K562 (cell line): ENCODE data around the gene SORBS2. TPM values are rescaled to one million over a fixed set of nuclear protein-coding genes. Genes with fewer than 3 reads are reported as not detected.

Source experiments
- ATAC-seq: fragments of 200-7000 bp; cut with Tn5 transposase; 3 replicates; pipeline ENCODE4 v1.9.1; 2020; ENCODE audit warnings: moderate library complexity
- BruUV-seq: library from RNA; stranded (reverse); fragments of 400-500 nt; replicated peaks from 2 replicates; lab custom pipeline; 2021; lab: Mats Ljungman, UMichigan
- CTCF ChIA-PET: fragments of 300-600 bp; formaldehyde crosslinking; extraction: SDS; loops from one replicate; lab custom pipeline; 2021; ENCODE audit warnings: low intra/inter-chr PET ratio; lab: Yijun Ruan, JAX
- POLR2A ChIA-PET: fragments of 300-600, 350-650 bp; sonication (Branson Sonifier 250); formaldehyde crosslinking; extraction: SDS; loops from one replicate; lab custom pipeline; 2021; ENCODE audit warnings: antibody characterized with exemption, inconsistent platforms; lab: Yijun Ruan, JAX
- DNase-seq, 4 experiments: peaks; one replicate each; pipeline versions ENCODE4 v3.0.0 to v3.0.0-alpha.2; 2011 to 2018; ENCODE audit warnings: low spot score in 3 of 4, mixed read lengths in 3 of 4; ENCODE audit errors: extremely low read depth in 1 of 4
- FAIRE-seq: peaks from 2 replicates; lab custom pipeline; 2011; peaks lifted over from hg19 to GRCh38; lab: Jason Lieb, UNC
- H2AFZ ChIP-seq: 2 replicates; pipeline ENCODE4 v1.6.0; 2011; ENCODE audit warnings: low read depth, low read length, control low read depth, inconsistent platforms
- H3K27ac ChIP-seq: fragments of 200-600 bp; 3 replicates; pipeline ENCODE4 v1.8.0; 2011; ENCODE audit warnings: low read depth, mild to moderate bottlenecking, control low read depth, inconsistent platforms, low read length, moderate library complexity, mixed read lengths; ENCODE audit errors: extremely low read depth
- H3K27me3 ChIP-seq, 2 experiments: fragments of 300-600 bp in 1 of 2; 2 replicates in 1 of 2; 3 replicates in 1 of 2; pipeline versions ENCODE4 v1.6.0 to v1.8.0; 2011; ENCODE audit warnings: inconsistent platforms in 2 of 2, low read length in 2 of 2, mild to moderate bottlenecking in 1 of 2, mixed read lengths in 1 of 2, moderate library complexity in 1 of 2; ENCODE audit not compliant: control insufficient read depth in 2 of 2, insufficient read depth in 2 of 2
- H3K36me3 ChIP-seq: fragments of 300-600 bp; 3 replicates; pipeline ENCODE4 v1.8.0; 2011; ENCODE audit warnings: mild to moderate bottlenecking, low read length, inconsistent platforms; ENCODE audit not compliant: control insufficient read depth, insufficient read depth
- H3K4me1 ChIP-seq, 2 experiments: fragments of 200-600 bp in 1 of 2; replicated peaks in 1 of 2; 2 replicates in 1 of 2; 3 replicates in 1 of 2; pipeline versions ENCODE4 v1.5.1 to v1.8.0; 2011; ENCODE audit warnings: inconsistent platforms in 2 of 2, low read length in 2 of 2, mild to moderate bottlenecking in 1 of 2, mixed read lengths in 1 of 2, moderate library complexity in 1 of 2; ENCODE audit not compliant: control insufficient read depth in 2 of 2, insufficient read depth in 2 of 2
- H3K4me2 ChIP-seq: 2 replicates; pipeline ENCODE4 v1.6.1; 2011; ENCODE audit warnings: low read length, control low read depth, inconsistent platforms, mixed read lengths; ENCODE audit not compliant: insufficient read depth
- H3K4me3 ChIP-seq: fragments of 200-600 bp; sonication (generic), shearing (Covaris generic); 2 replicates; pipeline ENCODE4 v1.5.1; 2016; ENCODE audit warnings: control low read depth, inconsistent platforms
- H3K79me2 ChIP-seq: fragments of 200-600 bp; 3 replicates; pipeline ENCODE4 v1.8.0; 2011; ENCODE audit warnings: low read length, inconsistent platforms; ENCODE audit not compliant: control insufficient read depth, insufficient read depth
- H3K9ac ChIP-seq, 2 experiments: 2 replicates each; pipeline versions ENCODE4 v1.6.0 to v1.6.1; 2011; ENCODE audit warnings: low read depth in 2 of 2, low read length in 2 of 2, control low read depth in 1 of 2, inconsistent platforms in 1 of 2, mild to moderate bottlenecking in 1 of 2, mixed read lengths in 1 of 2; ENCODE audit not compliant: insufficient read depth in 1 of 2
- H3K9me1 ChIP-seq: one replicate; pipeline ENCODE4 v1.6.0; 2011; ENCODE audit warnings: inconsistent platforms, mild to moderate bottlenecking, low read length, moderate library complexity; ENCODE audit not compliant: control insufficient read depth, insufficient read depth
- H3K9me3 ChIP-seq: replicated peaks from 2 replicates; pipeline ENCODE4 v1.5.1; 2011; ENCODE audit warnings: low read depth, low read length, inconsistent platforms; ENCODE audit not compliant: control insufficient read depth, insufficient read depth
- H4K20me1 ChIP-seq: replicated peaks from 2 replicates; pipeline ENCODE4 v1.6.1; 2011; ENCODE audit warnings: low read length, inconsistent platforms, mixed read lengths; ENCODE audit not compliant: control insufficient read depth, insufficient read depth
- CBX1 ChIP-seq: sonication (generic); IDR thresholded peaks from 2 replicates; pipeline ENCODE4 v1.6.1; 2016; ENCODE audit warnings: antibody characterized with exemption, low read depth, mild to moderate bottlenecking
- FOXJ3 ChIP-seq: sonication (generic); formaldehyde crosslinking; IDR thresholded peaks from 2 replicates; pipeline ENCODE4 v1.4.0; 2020; ENCODE audit warnings: mild to moderate bottlenecking, missing genetic modification reagents
- HDGF ChIP-seq: fragments of 450-650 bp; IDR thresholded peaks from 2 replicates; pipeline ENCODE4 v1.6.1; 2016
- KHSRP ChIP-seq: fragments of 450-650 bp; IDR thresholded peaks from 2 replicates; pipeline ENCODE4 v1.6.1; 2017
- MTA1 ChIP-seq: fragments of 450-650 bp; IDR thresholded peaks from 2 replicates; pipeline ENCODE4 v1.6.1; 2017; ENCODE audit warnings: borderline replicate concordance
- NBN ChIP-seq: fragments of 450-650 bp; IDR thresholded peaks from 2 replicates; pipeline ENCODE4 v1.6.1; 2016; ENCODE audit warnings: low read depth, mild to moderate bottlenecking
- RBM22 ChIP-seq: fragments of 200-400 bp; formaldehyde crosslinking; IDR thresholded peaks from 2 replicates; pipeline ENCODE4 v1.6.1; 2018; ENCODE audit warnings: low read length, low read depth; ENCODE audit not compliant: poor library complexity, severe bottlenecking
- SUPT5H ChIP-seq: fragments of 450-650 bp; IDR thresholded peaks from 2 replicates; pipeline ENCODE4 v1.6.1; 2016
- TAF9B ChIP-seq: fragments of 450-650 bp; IDR thresholded peaks from 2 replicates; pipeline ENCODE4 v1.6.1; 2018; ENCODE audit warnings: mild to moderate bottlenecking; ENCODE audit not compliant: partially characterized antibody
- ZNF263 ChIP-seq: sonication (generic); formaldehyde crosslinking; IDR thresholded peaks from 2 replicates; pipeline ENCODE4 v1.8.0; 2022; ENCODE audit warnings: mild to moderate bottlenecking, missing genetic modification reagents, borderline replicate concordance
- WGBS: fragments of 100-300 bp; shearing (Covaris generic); methylation state at CpG from one replicate; pipeline ENCODE4 v1.1.6; 2016; ENCODE audit warnings: low coverage, mixed read lengths; ENCODE audit not compliant: insufficient coverage; ENCODE audit errors: missing lambda C conversion rate; 5-methylcytosine and 5-hydroxymethylcytosine counted together
- in situ Hi-C: fragments of 300-500 bp; cut with MboI; formaldehyde crosslinking; loops from 4 replicates; pipeline ENCODE4 v1.15.0; 2018; ENCODE audit warnings: inconsistent platforms, mixed read lengths
- intact Hi-C: fragments of 100-400 bp; cut with micrococcal nuclease; formaldehyde crosslinking; loops from 2 replicates; pipeline ENCODE4 v1.14.2; 2022
- polyA plus RNA-seq, 8 experiments: library from polyadenylated mRNA; depleted of rRNA in 4 of 8; stranded (reverse) in 5 of 8; unstranded in 3 of 8; fragments of >200 nt; fragmentation: Nextera tagmentation in 2 of 8; fragmentation: Illumina TruSeq in 1 of 8; extraction: Ambion mirVana in 2 of 8; extraction: Trizol in 1 of 8; gene quantifications; 2 replicates each; pipeline versions ENCODE4 v1.2.1 to v1.2.3, GENCODE V29; 2011 to 2014; ENCODE audit warnings: inconsistent platforms in 1 of 8, missing spikeins in 1 of 8
- total RNA-seq, 7 experiments: library from RNA; depleted of rRNA in 6 of 7; stranded (reverse); fragments of >200 nt in 6 of 7; fragmentation: Illumina TruSeq in 2 of 7; extraction: Trizol in 2 of 7; gene quantifications; 2 replicates each; pipeline versions ENCODE4 v1.2.1 to v1.2.3, GENCODE V29; 2011 to 2021; ENCODE audit warnings: low replicate concordance in 1 of 7
- TF ChIP-seq, protein P1 (sequence below): fragments of 250-450 bp; sonication (Bioruptor Pico); IDR thresholded peaks from 2 replicates; pipeline ENCODE4 v1.6.1; 2021; ENCODE audit warnings: mild to moderate bottlenecking
- TF ChIP-seq, protein P2 (sequence below): sonication (generic); formaldehyde crosslinking; IDR thresholded peaks from 2 replicates; pipeline ENCODE4 v1.9.0; 2022; ENCODE audit warnings: mild to moderate bottlenecking, missing genetic modification reagents

The SORBS2 gene
- total and polyA plus RNA-seq, 9 of the 15 experiments (the other 6 are each of a cell fraction or from before 2014, with no cell fraction given) = 0.29 TPM; not detected in 8

DNA sequence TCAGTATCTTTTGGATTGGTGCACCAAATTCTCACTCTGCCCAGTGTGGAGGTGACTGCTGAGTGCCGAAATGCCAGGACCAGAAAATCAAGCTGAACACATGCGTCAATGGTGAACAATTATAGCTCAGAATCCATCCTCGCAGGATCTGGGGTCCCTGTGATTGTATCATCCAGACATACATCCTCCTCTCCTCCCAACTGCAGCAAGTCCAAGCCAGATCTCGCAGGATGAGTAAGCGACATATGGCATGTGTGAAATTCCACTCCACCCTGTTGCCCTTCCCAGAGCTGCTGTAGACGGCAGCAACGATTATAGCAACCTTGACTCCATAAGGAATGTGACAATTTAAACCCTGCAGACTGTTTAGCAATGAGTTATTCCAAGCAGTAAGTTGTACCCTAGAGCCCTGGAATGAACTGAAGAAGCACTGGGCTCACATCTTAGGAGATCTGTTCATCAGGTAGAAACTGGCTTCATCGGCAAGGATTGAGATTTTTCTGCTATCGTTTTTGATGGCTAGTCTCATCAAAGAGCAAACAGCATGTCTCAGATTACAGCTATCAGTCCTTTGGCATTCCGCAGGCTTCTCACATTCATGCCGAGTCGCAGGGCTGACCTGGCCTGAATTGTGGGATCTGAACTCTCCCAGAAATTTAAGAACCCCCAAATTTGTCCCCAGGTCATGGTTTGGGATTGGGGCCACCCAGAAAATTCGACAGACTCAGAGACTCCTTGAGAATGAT, 35.5 kb upstream of the SORBS2 start:
- no peak overlapping the region for H3K9ac ChIP-seq
- H3K36me3 ChIP-seq = no peaks in the 10 kb centered on the region
- H4K20me1 ChIP-seq = no peaks in the 10 kb centered on the region
- no TSS peak for BruUV-seq
- no peak overlapping the region for H3K4me3 ChIP-seq
- FAIRE-seq (no peak), DNase-seq (no peak), ATAC-seq (no peak)
- 2% methylated on average over 13 of the region's 13 CpGs for WGBS
- CTCF ChIA-PET = no interaction called here
- intact Hi-C loops (no loop called here), in situ Hi-C loops (no loop called here)
- H3K9me3 ChIP-seq = no peaks in the 10 kb centered on the region
- no peak overlapping the region for H2AFZ ChIP-seq
- no peaks in the 10 kb centered on the region for H3K79me2 ChIP-seq
- no peaks in the 10 kb centered on the region for H3K27me3 ChIP-seq
- H3K4me2 ChIP-seq = no peak overlapping the region
- no peak overlapping the region for H3K27ac ChIP-seq
- POLR2A ChIA-PET = interaction anchor here (0.6 to 1.0 kb wide), 3 partner anchors 10 to 53 kb away, joined by 3 to 4 read pairs (median 3); no protein-coding TSS in a partner anchor
- no peak for TF ChIP-seq MTA1
- TF ChIP-seq NBN = no peak
- no peak for TF ChIP-seq CBX1
- no peak for TF ChIP-seq SUPT5H
- TF ChIP-seq KHSRP = no peak
- TF ChIP-seq ZNF263 = no peak
- no peak for TF ChIP-seq HDGF
- TF ChIP-seq RBM22 = no peak
- TF ChIP-seq, protein P1, sequence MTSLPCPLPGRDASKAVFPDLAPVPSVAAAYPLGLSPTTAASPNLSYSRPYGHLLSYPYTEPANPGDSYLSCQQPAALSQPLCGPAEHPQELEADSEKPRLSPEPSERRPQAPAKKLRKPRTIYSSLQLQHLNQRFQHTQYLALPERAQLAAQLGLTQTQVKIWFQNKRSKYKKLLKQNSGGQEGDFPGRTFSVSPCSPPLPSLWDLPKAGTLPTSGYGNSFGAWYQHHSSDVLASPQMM = no peak
- no peak for TF ChIP-seq FOXJ3
- no peak for TF ChIP-seq TAF9B
- TF ChIP-seq, protein P2, sequence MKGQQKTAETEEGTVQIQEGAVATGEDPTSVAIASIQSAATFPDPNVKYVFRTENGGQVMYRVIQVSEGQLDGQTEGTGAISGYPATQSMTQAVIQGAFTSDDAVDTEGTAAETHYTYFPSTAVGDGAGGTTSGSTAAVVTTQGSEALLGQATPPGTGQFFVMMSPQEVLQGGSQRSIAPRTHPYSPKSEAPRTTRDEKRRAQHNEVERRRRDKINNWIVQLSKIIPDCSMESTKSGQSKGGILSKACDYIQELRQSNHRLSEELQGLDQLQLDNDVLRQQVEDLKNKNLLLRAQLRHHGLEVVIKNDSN (CRISPR knock-in tag) = no peak
- no peaks in the 10 kb centered on the region for H3K4me1 ChIP-seq
- H3K9me1 ChIP-seq = no peaks in the 10 kb centered on the region
